ENCODE results near the gene OTOL1. TPM values are rescaled to one million over a fixed set of nuclear protein-coding genes. Genes with fewer than 3 reads are reported as not detected.
A peak's percentile ranks its signal among the peaks of the same experiment; 100 is the strongest.

The OTOL1 gene
- total RNA-seq, 1 donor = not detected

DNA sequence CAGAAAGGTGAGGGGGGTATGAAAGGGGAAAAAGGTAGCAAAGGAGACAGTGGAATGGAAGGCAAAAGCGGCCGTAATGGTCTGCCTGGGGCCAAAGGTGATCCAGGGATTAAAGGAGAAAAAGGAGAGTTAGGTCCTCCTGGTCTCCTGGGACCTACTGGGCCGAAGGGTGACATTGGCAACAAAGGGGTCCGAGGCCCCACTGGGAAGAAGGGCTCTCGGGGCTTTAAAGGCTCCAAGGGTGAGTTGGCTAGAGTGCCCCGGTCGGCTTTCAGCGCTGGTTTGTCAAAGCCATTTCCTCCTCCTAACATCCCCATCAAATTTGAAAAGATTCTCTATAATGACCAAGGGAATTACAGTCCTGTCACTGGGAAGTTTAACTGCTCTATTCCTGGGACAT, 6.7 kb downstream of the OTOL1 start:
- no peak overlapping the region for H3K4me3 ChIP-seq (ENCODE audit: insufficient read depth, low read length)
- H3K4me2 ChIP-seq (ENCODE audit: insufficient read depth, low read length) = no peak overlapping the region
- DNase-seq (ENCODE audit: insufficient read length, low spot score, missing footprints) = no peak
- no peaks in the 10 kb centered on the region for H3K4me1 ChIP-seq (ENCODE audit: insufficient read depth, low read length)
- H4K20me1 ChIP-seq (ENCODE audit: insufficient read depth, low read length) = no peaks in the 10 kb centered on the region
- H2AFZ ChIP-seq (ENCODE audit: low read length) = no peak overlapping the region
- H3K36me3 ChIP-seq (ENCODE audit: insufficient read depth, low read length) = no peaks in the 10 kb centered on the region
- no peak overlapping the region for H3K27ac ChIP-seq (ENCODE audit: low read depth, low read length)
- no peaks in the 10 kb centered on the region for H3K27me3 ChIP-seq (ENCODE audit: insufficient read depth, low read length)
- no peaks in the 10 kb centered on the region for H3K79me2 ChIP-seq (ENCODE audit: insufficient read depth, low read length)
- TF ChIP-seq, protein P1, sequence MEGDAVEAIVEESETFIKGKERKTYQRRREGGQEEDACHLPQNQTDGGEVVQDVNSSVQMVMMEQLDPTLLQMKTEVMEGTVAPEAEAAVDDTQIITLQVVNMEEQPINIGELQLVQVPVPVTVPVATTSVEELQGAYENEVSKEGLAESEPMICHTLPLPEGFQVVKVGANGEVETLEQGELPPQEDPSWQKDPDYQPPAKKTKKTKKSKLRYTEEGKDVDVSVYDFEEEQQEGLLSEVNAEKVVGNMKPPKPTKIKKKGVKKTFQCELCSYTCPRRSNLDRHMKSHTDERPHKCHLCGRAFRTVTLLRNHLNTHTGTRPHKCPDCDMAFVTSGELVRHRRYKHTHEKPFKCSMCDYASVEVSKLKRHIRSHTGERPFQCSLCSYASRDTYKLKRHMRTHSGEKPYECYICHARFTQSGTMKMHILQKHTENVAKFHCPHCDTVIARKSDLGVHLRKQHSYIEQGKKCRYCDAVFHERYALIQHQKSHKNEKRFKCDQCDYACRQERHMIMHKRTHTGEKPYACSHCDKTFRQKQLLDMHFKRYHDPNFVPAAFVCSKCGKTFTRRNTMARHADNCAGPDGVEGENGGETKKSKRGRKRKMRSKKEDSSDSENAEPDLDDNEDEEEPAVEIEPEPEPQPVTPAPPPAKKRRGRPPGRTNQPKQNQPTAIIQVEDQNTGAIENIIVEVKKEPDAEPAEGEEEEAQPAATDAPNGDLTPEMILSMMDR (IDR thresholded peaks at IDR 0.05; ENCODE audit: extremely low read depth, low read depth, low read length) = no peak
- H3K9me3 ChIP-seq (ENCODE audit: low read depth, low read length) = no peaks in the 10 kb centered on the region

DNA sequence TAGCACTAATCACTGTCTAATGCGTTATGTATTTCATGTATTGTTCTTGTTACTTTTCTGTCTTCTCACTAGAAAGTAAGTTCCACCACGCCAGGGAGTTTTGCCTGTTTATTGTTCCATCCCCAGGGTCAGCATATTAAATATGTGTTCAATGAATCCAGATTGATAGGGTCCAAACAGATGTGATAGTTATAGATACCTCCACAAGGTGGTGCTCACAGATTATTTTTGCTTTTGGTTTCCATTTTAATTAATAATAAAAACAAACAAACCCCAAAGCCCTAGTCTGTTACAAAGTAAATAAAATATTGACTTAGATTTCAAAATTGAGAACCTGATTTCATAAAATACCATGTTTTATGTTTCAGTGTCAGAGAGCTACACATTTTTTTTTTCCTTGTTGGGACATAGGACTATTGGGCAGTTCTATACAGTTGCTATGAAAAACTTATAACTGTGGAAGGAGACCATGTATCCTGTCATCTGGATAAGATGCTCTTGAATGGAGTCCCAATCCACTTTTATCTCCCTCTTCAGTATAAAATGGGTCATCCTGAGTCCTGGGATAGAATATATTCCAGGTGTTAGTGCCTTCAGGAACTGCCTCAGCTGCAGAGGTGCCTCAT, 12.4 kb downstream of the OTOL1 start:
- Histone ChIP-seq H4K20me1 (ENCODE audit: insufficient read depth, low read length) (no peaks in the 10 kb centered on the region), H3K27ac (ENCODE audit: low read depth, low read length) (no peak overlapping the region), H3K9me3 (ENCODE audit: low read depth, low read length) (peaks cover under 1% of the 10 kb centered on the region), H2AFZ (ENCODE audit: low read length) (no peak overlapping the region), H3K36me3 (ENCODE audit: insufficient read depth, low read length) (no peaks in the 10 kb centered on the region), H3K4me1 (ENCODE audit: insufficient read depth, low read length) (no peaks in the 10 kb centered on the region), H3K4me3 (ENCODE audit: insufficient read depth, low read length) (no peak overlapping the region), H3K4me2 (ENCODE audit: insufficient read depth, low read length) (no peak overlapping the region), H3K79me2 (ENCODE audit: insufficient read depth, low read length) (no peaks in the 10 kb centered on the region), H3K27me3 (ENCODE audit: insufficient read depth, low read length) (no peaks in the 10 kb centered on the region)
- TF ChIP-seq, protein P1 (IDR thresholded peaks at IDR 0.05; ENCODE audit: extremely low read depth, low read depth, low read length) = peak; percentile 8
- DNase-seq (ENCODE audit: insufficient read length, low spot score, missing footprints) = no peak

DNA sequence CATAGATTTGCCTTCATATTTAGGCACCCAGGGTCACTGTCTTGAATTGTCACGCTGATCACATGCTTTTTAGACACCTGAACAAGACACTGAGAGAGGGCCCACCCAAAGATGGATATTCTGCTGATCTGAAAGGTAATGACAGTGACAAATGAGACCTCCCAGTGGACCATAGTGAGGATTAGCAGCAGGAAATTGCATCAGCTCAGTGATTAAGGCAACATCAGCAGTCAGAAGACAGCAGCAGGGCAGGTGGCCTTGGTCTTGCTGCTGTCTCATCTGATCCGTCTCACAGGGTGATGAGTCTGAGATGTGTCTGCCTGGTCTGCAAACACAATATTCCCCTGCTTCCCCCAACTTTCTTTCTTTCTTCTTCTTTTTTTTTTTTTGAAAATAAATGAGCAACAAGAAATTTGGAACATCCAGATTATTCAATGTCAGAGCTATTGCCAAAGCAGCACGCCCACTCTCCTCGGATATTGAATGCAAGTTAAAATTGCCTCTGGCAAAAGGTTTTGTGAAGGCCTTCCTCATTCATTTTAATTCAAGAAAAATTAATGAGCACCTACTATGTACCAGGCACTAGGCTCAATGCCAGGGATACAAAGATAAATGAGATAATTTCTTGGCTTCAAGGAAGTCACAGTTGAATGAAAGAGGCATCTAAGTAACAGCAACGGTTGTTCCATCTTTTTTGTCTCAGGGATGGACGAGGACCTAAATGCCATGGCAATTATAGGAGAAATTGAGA, 14.1 kb downstream of the OTOL1 start:
- Histone ChIP-seq H2AFZ (ENCODE audit: low read length) (no peak overlapping the region), H3K4me1 (ENCODE audit: insufficient read depth, low read length) (no peaks in the 10 kb centered on the region), H3K4me2 (ENCODE audit: insufficient read depth, low read length) (no peak overlapping the region), H3K27ac (ENCODE audit: low read depth, low read length) (no peak overlapping the region), H3K9me3 (ENCODE audit: low read depth, low read length) (peaks cover 3% of the 10 kb centered on the region), H3K36me3 (ENCODE audit: insufficient read depth, low read length) (no peaks in the 10 kb centered on the region), H3K4me3 (ENCODE audit: insufficient read depth, low read length) (no peak overlapping the region), H3K79me2 (ENCODE audit: insufficient read depth, low read length) (no peaks in the 10 kb centered on the region), H3K27me3 (ENCODE audit: insufficient read depth, low read length) (no peaks in the 10 kb centered on the region), H4K20me1 (ENCODE audit: insufficient read depth, low read length) (no peaks in the 10 kb centered on the region)
- TF ChIP-seq, protein P1 (IDR thresholded peaks at IDR 0.05; ENCODE audit: extremely low read depth, low read depth, low read length) = no peak
- no peak for DNase-seq (ENCODE audit: insufficient read length, low spot score, missing footprints)

DNA sequence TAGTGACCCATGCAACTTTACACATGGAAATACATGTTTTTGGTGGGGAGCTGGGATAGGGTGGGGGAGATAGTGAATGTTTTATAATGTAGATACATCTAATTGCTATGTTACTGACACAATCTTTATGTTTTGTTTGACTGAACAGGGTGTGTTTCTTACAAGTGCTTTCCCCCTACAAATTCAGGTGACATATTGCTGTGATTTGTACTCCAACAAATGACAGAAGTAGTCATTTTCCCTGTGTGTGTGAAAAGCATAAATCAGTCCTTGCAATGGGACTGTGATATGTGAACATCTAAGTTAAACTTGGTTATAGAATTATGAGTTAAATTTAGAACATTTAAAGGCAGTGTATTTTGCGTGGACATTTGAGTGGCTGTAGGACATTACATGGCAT, 27.3 kb downstream of the OTOL1 start:
- no peak overlapping the region for H3K4me2 ChIP-seq (ENCODE audit: insufficient read depth, low read length)
- no peak overlapping the region for H2AFZ ChIP-seq (ENCODE audit: low read length)
- no peaks in the 10 kb centered on the region for H3K79me2 ChIP-seq (ENCODE audit: insufficient read depth, low read length)
- no peak overlapping the region for H3K27ac ChIP-seq (ENCODE audit: low read depth, low read length)
- TF ChIP-seq, protein P1 (IDR thresholded peaks at IDR 0.05; ENCODE audit: extremely low read depth, low read depth, low read length) = no peak
- no peaks in the 10 kb centered on the region for H3K27me3 ChIP-seq (ENCODE audit: insufficient read depth, low read length)
- no peaks in the 10 kb centered on the region for H3K4me1 ChIP-seq (ENCODE audit: insufficient read depth, low read length)
- no peak for DNase-seq (ENCODE audit: insufficient read length, low spot score, missing footprints)
- H3K9me3 ChIP-seq (ENCODE audit: low read depth, low read length) = no peaks in the 10 kb centered on the region
- no peaks in the 10 kb centered on the region for H4K20me1 ChIP-seq (ENCODE audit: insufficient read depth, low read length)
- H3K4me3 ChIP-seq (ENCODE audit: insufficient read depth, low read length) = no peak overlapping the region
- no peaks in the 10 kb centered on the region for H3K36me3 ChIP-seq (ENCODE audit: insufficient read depth, low read length)
